Mesendoderm (in vitro differentiated cells): Measurements from ENCODE around the gene TOGARAM2.

Experiments
- DNase-seq: peaks from one replicate; pipeline ENCODE4 v3.0.0; 2013
- H2AK5ac ChIP-seq: 2 replicates; pipeline ENCODE4 v1.6.1; 2013; ENCODE audit warnings: low read length, inconsistent platforms
- H2BK120ac ChIP-seq: 2 replicates; pipeline ENCODE4 v1.6.1; 2013; ENCODE audit warnings: low read depth, mild to moderate bottlenecking, low read length, moderate library complexity, mixed read lengths
- H2BK15ac ChIP-seq: replicated peaks from 2 replicates; pipeline ENCODE4 v1.6.1; 2013; ENCODE audit warnings: low read depth, mild to moderate bottlenecking, moderate library complexity
- H2BK5ac ChIP-seq: 2 replicates; pipeline ENCODE4 v1.6.1; 2013; ENCODE audit warnings: low read length, inconsistent platforms
- H3K18ac ChIP-seq: 2 replicates; pipeline ENCODE4 v1.6.1; 2013; ENCODE audit warnings: mild to moderate bottlenecking, low read length, mixed read lengths
- H3K23ac ChIP-seq: one replicate; pipeline ENCODE4 v1.6.1; 2013; ENCODE audit warnings: low read length
- H3K27ac ChIP-seq: 2 replicates; pipeline ENCODE4 v1.5.1; 2013; ENCODE audit warnings: low read depth, mild to moderate bottlenecking, inconsistent platforms, low read length, moderate library complexity
- H3K27me3 ChIP-seq: 2 replicates; pipeline ENCODE4 v1.6.1; 2013; ENCODE audit warnings: low read length, control low read depth, mild to moderate bottlenecking, inconsistent platforms; ENCODE audit not compliant: insufficient read depth, poor library complexity
- H3K36me3 ChIP-seq: 2 replicates; pipeline ENCODE4 v1.6.1; 2013; ENCODE audit warnings: low read length, inconsistent platforms; ENCODE audit not compliant: control insufficient read depth, insufficient read depth
- H3K4ac ChIP-seq: one replicate; pipeline ENCODE4 v1.6.1; 2013; ENCODE audit warnings: low read depth, mild to moderate bottlenecking, low read length, moderate library complexity
- H3K4me1 ChIP-seq: 2 replicates; pipeline ENCODE4 v1.6.1; 2013; ENCODE audit warnings: low read depth, low read length, inconsistent platforms; ENCODE audit not compliant: control insufficient read depth
- H3K4me2 ChIP-seq: 2 replicates; pipeline ENCODE4 v1.6.1; 2013; ENCODE audit warnings: low read length
- H3K4me3 ChIP-seq: 2 replicates; pipeline ENCODE4 v1.5.1; 2013; ENCODE audit warnings: mild to moderate bottlenecking, low read length
- H3K56ac ChIP-seq: one replicate; pipeline ENCODE4 v1.6.1; 2013; ENCODE audit warnings: low read length
- H3K79me1 ChIP-seq: 2 replicates; pipeline ENCODE4 v1.6.1; 2013; ENCODE audit warnings: low read length, inconsistent platforms
- H3K79me2 ChIP-seq: 2 replicates; pipeline ENCODE4 v1.6.1; 2013; ENCODE audit warnings: mild to moderate bottlenecking, low read length; ENCODE audit not compliant: control insufficient read depth, insufficient read depth
- H3K9ac ChIP-seq: 2 replicates; pipeline ENCODE4 v1.6.1; 2013; ENCODE audit warnings: low read length, inconsistent platforms
- H4K5ac ChIP-seq: one replicate; pipeline ENCODE4 v1.6.1; 2013; ENCODE audit warnings: low read length
- H4K8ac ChIP-seq: one replicate; pipeline ENCODE4 v1.6.1; 2013; ENCODE audit warnings: low read depth, mild to moderate bottlenecking, control low read depth, low read length, moderate library complexity
- WGBS: extraction: QIAGEN DNeasy Blood & Tissue Kit; methylation state at CpG from one replicate; pipeline ENCODE4 v1.1.7; 2013; ENCODE audit warnings: low lambda C conversion rate, missing lambda C conversion rate; ENCODE audit not compliant: insufficient coverage; ENCODE audit errors: extremely low coverage; 5-methylcytosine and 5-hydroxymethylcytosine counted together

TOGARAM2 gene

DNA sequence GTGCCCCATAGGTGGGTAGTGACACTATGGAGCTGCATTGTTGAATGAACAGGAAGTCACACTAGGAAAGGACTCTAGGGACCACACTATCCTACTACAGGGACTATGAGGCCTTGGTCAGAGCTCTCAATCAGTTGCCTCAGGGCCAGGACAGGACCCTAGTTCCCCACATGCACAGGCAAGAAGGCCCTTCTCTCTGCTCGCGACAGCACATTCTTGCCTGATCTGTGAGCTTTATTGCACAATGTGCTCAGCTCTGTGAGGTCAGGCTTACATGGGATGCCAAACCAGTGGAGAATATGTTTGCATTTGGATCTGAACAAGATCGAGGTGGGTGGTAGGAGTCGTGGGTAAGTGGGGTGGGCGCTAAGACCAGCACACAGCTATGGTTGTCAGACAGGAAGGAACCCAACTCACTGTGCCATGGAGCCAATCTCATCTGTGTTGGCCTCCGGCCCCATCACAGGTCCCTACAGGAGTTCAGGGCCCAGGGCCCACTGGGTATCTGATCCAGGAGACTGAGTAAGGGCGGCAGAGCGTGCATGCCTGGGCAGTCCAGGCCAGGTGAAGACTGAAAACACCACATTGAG, 85.3 kb downstream of the TOGARAM2 start:
- no peak overlapping the region for H3K4ac ChIP-seq
- H3K79me1 ChIP-seq = no peaks in the 10 kb centered on the region
- no peaks in the 10 kb centered on the region for H3K27me3 ChIP-seq

DNA sequence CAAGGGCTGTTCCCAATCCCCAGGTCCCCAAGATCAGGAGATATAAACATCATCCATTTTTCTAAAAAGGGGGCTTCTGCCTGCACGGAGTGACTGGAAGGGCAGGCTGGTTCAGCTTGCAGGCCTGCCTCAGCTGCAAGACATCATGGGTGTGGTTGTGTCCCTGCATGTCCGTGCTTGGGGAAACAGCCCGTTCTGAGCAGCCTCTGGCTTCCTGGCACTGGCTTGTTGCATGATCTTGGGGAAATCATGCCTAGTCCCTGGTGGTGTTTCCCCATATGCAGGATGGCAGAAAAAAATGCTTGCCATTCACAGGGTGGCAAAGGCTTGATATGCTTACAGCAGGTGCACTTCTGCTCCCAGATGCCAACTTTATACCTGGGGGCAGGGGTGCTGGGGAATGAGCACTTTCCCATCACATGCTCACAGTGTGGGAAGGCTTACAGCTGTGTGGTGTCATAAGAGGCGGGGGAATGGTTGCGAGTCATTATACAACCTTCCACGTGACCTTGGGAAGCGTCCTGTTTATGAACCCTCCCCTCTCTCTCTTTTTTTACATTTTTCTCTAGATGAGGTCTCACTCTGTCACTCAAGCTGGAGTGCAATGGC, 86.0 kb downstream of the TOGARAM2 start:
- Histone ChIP-seq H3K4ac (no peak overlapping the region), H3K79me1 (no peaks in the 10 kb centered on the region), H3K4me3 (no peak overlapping the region), H3K27me3 (no peaks in the 10 kb centered on the region), H2BK120ac (no peak overlapping the region), H3K4me1 (no peaks in the 10 kb centered on the region), H3K36me3 (no peaks in the 10 kb centered on the region), H2BK5ac (no peak overlapping the region), H3K56ac (no peak overlapping the region), H4K5ac (no peak overlapping the region), H3K4me2 (no peak overlapping the region), H2AK5ac (no peak overlapping the region), H3K23ac (no peak overlapping the region), H3K9ac (no peak overlapping the region), H2BK15ac (no peak overlapping the region), H3K79me2 (no peaks in the 10 kb centered on the region), H4K8ac (no peak overlapping the region), H3K18ac (no peak overlapping the region), H3K27ac (no peak overlapping the region)
- WGBS = no CpG with 5 or more reads among the region's 7 CpGs
- no peak for DNase-seq

More for the DNA sequence above, 85.3 kb downstream of the TOGARAM2 start:
- Histone ChIP-seq H3K56ac (no peak overlapping the region), H2BK15ac (no peak overlapping the region), H3K27ac (no peak overlapping the region), H3K4me2 (no peak overlapping the region), H3K4me1 (no peaks in the 10 kb centered on the region), H3K36me3 (no peaks in the 10 kb centered on the region), H4K8ac (no peak overlapping the region), H2AK5ac (no peak overlapping the region), H3K4me3 (no peak overlapping the region), H3K9ac (no peak overlapping the region), H3K79me2 (no peaks in the 10 kb centered on the region), H4K5ac (no peak overlapping the region), H2BK120ac (no peak overlapping the region), H3K23ac (no peak overlapping the region), H2BK5ac (no peak overlapping the region), H3K18ac (no peak overlapping the region)
- DNase-seq = no peak
- WGBS = no CpG with 5 or more reads among the region's 8 CpGs

DNA sequence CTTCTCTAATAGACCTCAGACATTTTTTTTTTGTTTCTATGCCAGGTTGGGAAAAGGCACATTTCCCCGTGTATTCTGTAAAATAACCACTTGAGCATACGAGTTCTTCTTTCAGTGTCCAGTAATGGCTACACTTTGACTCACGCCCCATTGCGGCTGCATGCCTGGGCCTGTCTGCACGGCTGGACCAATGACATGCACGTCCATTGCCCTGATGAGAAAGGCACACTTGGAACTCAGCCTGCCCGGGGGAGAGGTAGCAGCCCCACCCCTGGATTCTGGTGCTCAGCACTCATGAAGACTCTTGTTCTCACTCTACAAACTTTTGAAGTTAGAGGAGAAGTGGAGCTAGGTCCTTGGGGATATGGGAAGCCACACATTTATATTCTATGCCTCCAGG, 87.4 kb downstream of the TOGARAM2 start:
- H2BK120ac ChIP-seq = no peak overlapping the region
- WGBS = no CpG with 5 or more reads among the region's 7 CpGs

DNA sequence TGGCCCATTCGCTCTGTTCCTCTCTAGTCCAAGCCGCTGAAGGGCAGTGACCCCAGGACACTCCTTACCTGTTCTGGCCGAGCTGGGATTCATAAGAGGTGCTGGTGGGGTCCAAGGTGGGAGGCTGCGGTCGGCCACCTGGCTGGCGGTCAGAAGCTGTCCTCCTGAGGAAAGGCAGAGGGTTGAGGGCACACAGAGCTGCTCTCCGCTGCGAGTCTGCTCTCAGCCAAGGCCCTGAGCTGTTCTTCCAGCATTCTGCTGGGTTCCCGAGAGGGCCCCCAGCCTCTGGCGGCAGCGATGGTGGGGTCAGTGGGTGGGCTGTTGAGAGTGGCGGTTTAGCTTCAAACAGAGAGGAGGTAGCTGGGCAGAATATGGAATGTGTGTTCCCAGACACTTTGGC, 89.4 kb downstream of the TOGARAM2 start:
- no peak overlapping the region for H4K8ac ChIP-seq
- no peak overlapping the region for H3K4ac ChIP-seq
- H3K79me2 ChIP-seq = no peaks in the 10 kb centered on the region
- H3K4me3 ChIP-seq = no peak overlapping the region
- H2BK5ac ChIP-seq = no peak overlapping the region
- H3K79me1 ChIP-seq = no peaks in the 10 kb centered on the region
- no CpG with 5 or more reads among the region's 12 CpGs for WGBS
- no peak overlapping the region for H2AK5ac ChIP-seq
- no peak overlapping the region for H3K27ac ChIP-seq
- no peak overlapping the region for H2BK15ac ChIP-seq
- no peak overlapping the region for H3K18ac ChIP-seq
- H3K36me3 ChIP-seq = no peaks in the 10 kb centered on the region
- no peak overlapping the region for H3K56ac ChIP-seq
- H3K27me3 ChIP-seq = no peaks in the 10 kb centered on the region
- DNase-seq = no peak
- no peak overlapping the region for H4K5ac ChIP-seq
- H3K4me2 ChIP-seq = no peak overlapping the region
- H3K4me1 ChIP-seq = no peaks in the 10 kb centered on the region
- H3K23ac ChIP-seq = no peak overlapping the region
- no peak overlapping the region for H3K9ac ChIP-seq
- H2BK120ac ChIP-seq = no peak overlapping the region

More for the DNA sequence above, 87.4 kb downstream of the TOGARAM2 start:
- no peak overlapping the region for H3K23ac ChIP-seq
- H4K8ac ChIP-seq = no peak overlapping the region
- no peak for DNase-seq
- H2BK5ac ChIP-seq = no peak overlapping the region
- no peak overlapping the region for H2AK5ac ChIP-seq
- H3K56ac ChIP-seq = no peak overlapping the region
- H3K4me2 ChIP-seq = no peak overlapping the region
- H3K4me3 ChIP-seq = no peak overlapping the region
- H4K5ac ChIP-seq = no peak overlapping the region
- H2BK15ac ChIP-seq = no peak overlapping the region
- no peak overlapping the region for H3K4ac ChIP-seq
- no peaks in the 10 kb centered on the region for H3K36me3 ChIP-seq
- no peaks in the 10 kb centered on the region for H3K27me3 ChIP-seq
- H3K4me1 ChIP-seq = no peaks in the 10 kb centered on the region
- no peaks in the 10 kb centered on the region for H3K79me2 ChIP-seq
- H3K18ac ChIP-seq = no peak overlapping the region
- H3K79me1 ChIP-seq = no peaks in the 10 kb centered on the region
- no peak overlapping the region for H3K9ac ChIP-seq
- no peak overlapping the region for H3K27ac ChIP-seq

DNA sequence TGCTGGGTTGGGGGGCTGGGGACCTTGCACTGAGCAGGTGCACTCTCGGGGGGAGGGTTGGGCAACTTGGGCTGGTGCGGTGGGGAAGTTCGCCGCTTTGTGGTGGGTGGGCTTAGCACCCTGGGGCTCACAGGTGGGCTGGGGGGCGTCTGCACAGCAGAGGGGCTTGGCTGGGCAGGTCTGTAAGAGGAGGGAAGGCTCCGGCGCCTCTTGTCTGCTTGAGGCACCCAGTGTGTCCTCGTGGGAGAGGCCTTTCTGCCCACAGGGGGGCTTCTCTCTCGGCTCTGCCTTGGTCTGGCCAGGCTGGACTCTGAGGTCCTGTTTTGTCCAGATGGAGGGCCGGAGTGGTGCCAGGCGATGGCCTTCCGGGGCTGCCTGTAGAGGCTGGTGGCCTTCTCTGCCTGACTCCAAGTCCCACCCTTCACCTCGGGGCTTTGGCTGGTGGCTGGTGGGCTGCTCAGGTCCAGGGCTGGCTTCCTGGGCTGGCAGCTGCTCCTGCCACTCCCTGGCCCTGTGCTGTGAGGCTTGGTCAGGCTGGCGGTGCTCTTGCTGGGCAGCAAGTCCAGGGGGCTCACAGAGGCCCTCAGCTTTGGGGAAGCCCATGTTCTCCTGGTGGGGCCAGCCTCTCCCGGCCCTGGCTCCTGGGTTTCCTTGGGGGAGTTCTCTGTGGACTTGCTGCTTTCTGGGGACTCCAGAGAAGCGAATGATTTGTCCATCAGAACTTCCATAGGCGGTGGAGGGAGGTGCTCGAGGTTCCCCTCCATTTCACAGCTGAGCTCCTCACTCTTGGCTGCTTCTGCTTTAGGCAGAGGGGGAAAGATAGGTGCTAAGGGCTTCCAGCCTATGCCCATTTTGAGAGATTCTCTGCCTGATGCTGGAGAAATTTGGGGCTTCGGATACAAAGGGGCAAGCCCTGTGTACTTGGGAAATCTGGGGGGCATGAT, 90.2 kb downstream of the TOGARAM2 start:
- DNase-seq = no peak
- Histone ChIP-seq H2BK5ac (no peak overlapping the region), H3K4me1 (no peaks in the 10 kb centered on the region), H4K8ac (no peak overlapping the region), H3K4me2 (no peak overlapping the region), H3K79me2 (no peaks in the 10 kb centered on the region), H3K27me3 (no peaks in the 10 kb centered on the region), H3K4ac (no peak overlapping the region), H3K56ac (no peak overlapping the region), H3K27ac (no peak overlapping the region), H2BK120ac (no peak overlapping the region), H3K79me1 (no peaks in the 10 kb centered on the region), H3K4me3 (no peak overlapping the region), H3K9ac (no peak overlapping the region), H3K23ac (no peak overlapping the region), H3K36me3 (no peaks in the 10 kb centered on the region), H2AK5ac (no peak overlapping the region), H2BK15ac (no peak overlapping the region), H3K18ac (no peak overlapping the region), H4K5ac (no peak overlapping the region)
- no CpG with 5 or more reads among the region's 19 CpGs for WGBS
